GM13976 (cell line): ENCODE data around the gene CAMSAP2.
A peak's percentile ranks its signal among the peaks of the same experiment; 100 is the strongest.

Source experiments
- DNase-seq: peaks from one replicate; pipeline ENCODE4 v3.0.0; 2012; ENCODE audit warnings: low spot score
- CTCF ChIP-seq: IDR thresholded peaks from 2 replicates; pipeline ENCODE4 v1.5.1; 2012; ENCODE audit warnings: borderline replicate concordance, mild to moderate bottlenecking; ENCODE audit not compliant: insufficient read depth; ENCODE audit errors: extremely low read depth, missing control alignments, control extremely low read depth
- in situ Hi-C: fragments of 300-500 bp; cut with MboI; formaldehyde crosslinking; loops from one replicate; pipeline ENCODE4 v1.12.0; 2022; ENCODE audit warnings: low sequenced_read_pairs, mixed read lengths, inconsistent platforms; ENCODE audit not compliant: unreplicated experiment

Gene CAMSAP2

DNA sequence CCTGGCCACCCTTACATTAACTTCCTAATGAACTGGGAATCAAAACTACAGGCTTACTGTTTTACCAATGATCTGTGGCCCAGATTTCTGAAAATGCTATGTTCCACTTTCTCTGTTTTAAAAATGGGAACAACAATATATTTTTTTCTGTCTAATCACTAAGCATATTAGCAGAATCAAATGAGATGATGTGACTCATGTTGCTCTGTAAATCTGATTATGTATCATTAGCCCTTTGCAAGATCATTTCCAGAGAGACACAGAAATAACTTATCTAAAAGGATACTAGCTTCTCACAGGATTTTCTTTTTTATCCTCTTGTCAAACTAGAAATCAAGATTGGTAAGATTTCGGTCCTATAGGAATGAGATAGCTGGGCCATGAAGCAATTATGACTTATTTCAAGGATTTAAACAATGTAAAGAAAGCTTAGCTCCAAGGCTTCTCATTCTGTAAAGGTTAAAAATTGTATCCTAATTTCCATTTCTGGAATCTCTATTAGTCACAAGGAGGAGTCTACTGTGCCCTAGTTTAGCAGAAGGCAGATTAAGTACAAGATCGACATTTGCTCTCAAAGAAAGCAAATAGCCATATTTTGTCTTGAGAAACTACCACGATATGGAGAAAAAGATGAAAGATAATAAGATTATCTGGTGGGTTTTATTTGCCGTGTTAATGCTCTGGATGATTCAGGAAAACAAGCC lies 32.4 kb upstream of the CAMSAP2 start:
- DNase-seq: no peak
- TF ChIP-seq CTCF: no peak
- in situ Hi-C loops: no loop called here

DNA sequence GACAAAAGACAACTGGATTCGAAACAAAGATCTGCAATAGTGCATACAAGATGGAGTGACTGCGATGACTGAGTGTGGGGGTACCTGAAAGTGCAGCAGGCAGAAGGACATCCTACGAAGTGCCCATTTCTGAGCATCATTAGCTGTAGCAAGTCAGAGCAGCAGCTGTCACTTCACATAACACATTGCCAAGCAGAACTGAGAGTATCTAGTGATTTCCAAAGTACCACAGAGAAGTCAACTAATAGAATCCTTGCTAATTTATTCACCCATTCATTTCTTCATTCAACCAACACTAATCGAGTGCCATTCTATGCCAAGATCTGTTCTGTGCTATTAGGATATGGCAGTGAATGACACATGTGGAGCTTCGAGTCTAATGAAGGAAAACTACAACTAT lies 31.6 kb upstream of the CAMSAP2 start:
- peak; percentile 13 for DNase-seq
- no peak for TF ChIP-seq CTCF
- in situ Hi-C loops: no loop called here

DNA sequence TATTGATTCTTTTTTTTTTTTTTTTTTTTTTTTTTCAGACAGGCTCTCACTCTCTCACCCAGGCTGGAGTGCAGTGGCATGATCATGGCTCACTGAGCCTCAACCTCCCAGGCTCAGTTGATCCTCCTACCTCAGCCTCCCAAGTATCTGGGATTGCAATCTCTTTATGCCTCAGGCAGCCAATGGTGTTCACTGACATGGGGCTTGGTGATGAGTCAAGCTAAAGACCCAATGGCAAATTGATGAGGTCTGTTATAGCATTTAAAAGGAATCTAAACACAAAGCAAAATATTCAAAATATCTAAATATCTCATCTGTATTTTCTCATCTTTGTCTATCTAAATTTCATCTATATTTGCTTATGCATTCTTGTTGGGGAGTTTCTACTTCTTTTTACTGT lies 30.5 kb upstream of the CAMSAP2 start:
- in situ Hi-C loops: no loop called here
- no peak for TF ChIP-seq CTCF
- no peak for DNase-seq

GRCh38 chr1:200708769-200709168 lies 29.9 kb upstream of the CAMSAP2 start:
- in situ Hi-C loops: no loop called here
- no peak for TF ChIP-seq CTCF
- no peak for DNase-seq

DNA sequence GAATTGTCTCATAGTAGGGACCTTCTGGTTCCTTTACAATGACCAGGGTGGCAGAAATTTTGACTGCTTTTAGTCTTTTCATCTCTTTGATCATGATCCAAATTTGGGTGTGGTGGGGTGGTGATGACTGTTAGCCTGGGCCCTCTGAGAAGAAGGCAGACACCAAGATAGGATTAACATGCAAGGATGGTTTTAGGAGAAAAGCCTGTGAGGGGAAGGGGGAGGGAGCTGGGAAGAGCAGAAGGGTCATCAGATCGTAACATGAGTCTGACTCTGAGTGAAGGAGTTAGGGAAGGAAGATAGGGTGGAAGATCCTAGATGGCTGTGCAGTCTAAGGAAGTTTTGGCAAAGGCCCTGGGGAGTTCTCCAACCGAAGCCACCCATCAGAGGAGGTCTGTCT lies 28.5 kb upstream of the CAMSAP2 start:
- TF ChIP-seq CTCF: no peak
- in situ Hi-C loops: no loop called here
- no peak for DNase-seq

- DNase-seq: no peak
- TF ChIP-seq CTCF: no peak
- in situ Hi-C loops: no loop called here
These were observed 24.0 kb upstream of the CAMSAP2 start for GRCh38 chr1:200714504-200715187.
